HCT116 (cell line): ENCODE measurements around the gene ESR2. TPM values are rescaled to one million over a fixed set of nuclear protein-coding genes. Genes with fewer than 3 reads are reported as not detected.

Source experiments
- ATAC-seq: fragments of 200-7000 bp; cut with Tn5 transposase; 2 replicates; pipeline ENCODE4 v1.9.1; 2020; ENCODE audit warnings: mild to moderate bottlenecking, moderate library complexity
- BruUV-seq: library from RNA; stranded (reverse); fragments of 400-500 nt; replicated peaks from 2 replicates; lab custom pipeline; 2021; lab: Mats Ljungman, UMichigan
- CTCF ChIA-PET: fragments of 300-600 bp; sonication (Branson Sonifier 250); formaldehyde crosslinking; loops from one replicate; lab custom pipeline; 2021; ENCODE audit warnings: antibody characterized with exemption; lab: Charles Lee
- POLR2A ChIA-PET: fragments of 300-600, 350-600 bp; sonication (Branson Sonifier 250); formaldehyde crosslinking; loops from one replicate; lab custom pipeline; 2021; ENCODE audit warnings: antibody characterized with exemption; lab: Charles Lee
- RAD21 ChIA-PET, 2 experiments: fragments of 300-600 bp; sonication (Branson Sonifier 250); formaldehyde crosslinking; loops; one replicate each; lab custom pipeline; 2023; ENCODE audit warnings: low total read pairs in 2 of 2; ENCODE audit not compliant: uncharacterized antibody in 2 of 2, unreplicated experiment in 2 of 2, low non-redundant PET in 1 of 2; lab: Charles Lee
- DNase-seq: peaks from one replicate; pipeline ENCODE4 v3.0.0-alpha.2; 2010; ENCODE audit warnings: low read depth, low spot score
- H2AFZ ChIP-seq: fragments of 200-600 bp; shearing (Covaris generic), sonication (generic); 2 replicates; pipeline ENCODE4 v1.6.1; 2017; ENCODE audit warnings: low read depth, mixed run types, mixed read lengths, antibody characterized with exemption, low read length; ENCODE audit not compliant: poor library complexity, severe bottlenecking
- H3K27ac ChIP-seq: 2 replicates; pipeline ENCODE4 v1.5.1; 2012; ENCODE audit warnings: low read depth, low read length
- H3K27me3 ChIP-seq: fragments of 200-600 bp; sonication (generic); 2 replicates; pipeline ENCODE4 v1.6.1; 2016; ENCODE audit warnings: mixed run types, low read length, mixed read lengths; ENCODE audit not compliant: insufficient read depth
- H3K36me3 ChIP-seq, 2 experiments: fragments of 200-500 bp in 1 of 2; fragments of 200-600 bp in 1 of 2; sonication (Bioruptor generic) in 1 of 2; sonication (generic) in 1 of 2; 2 replicates each; pipeline versions ENCODE4 v1.5.1 to v1.6.1; 2014 to 2016; ENCODE audit warnings: low read length in 2 of 2, inconsistent platforms in 1 of 2, mixed read lengths in 1 of 2, mixed run types in 1 of 2; ENCODE audit not compliant: insufficient read depth in 2 of 2, control insufficient read depth in 1 of 2
- H3K4me1 ChIP-seq, 2 experiments: fragments of 200-600 bp in 1 of 2; sonication (generic) in 1 of 2; 2 replicates each; pipeline versions ENCODE4 v1.5.1 to v1.6.1; 2012 to 2017; ENCODE audit warnings: low read length in 2 of 2, inconsistent platforms in 1 of 2, mild to moderate bottlenecking in 1 of 2, mixed read lengths in 1 of 2, mixed run types in 1 of 2, moderate library complexity in 1 of 2; ENCODE audit not compliant: insufficient read depth in 2 of 2, control insufficient read depth in 1 of 2
- H3K4me2 ChIP-seq: fragments of 200-600 bp; sonication (generic); 2 replicates; pipeline ENCODE4 v1.6.1; 2017; ENCODE audit warnings: mixed run types, low read length, mixed read lengths
- H3K4me3 ChIP-seq, 2 experiments: fragments of 200-600 bp in 1 of 2; sonication (generic) in 1 of 2; replicated peaks in 1 of 2; 2 replicates each; pipeline ENCODE4 v1.5.1; 2011 to 2016; ENCODE audit warnings: low read length in 2 of 2, control low read depth in 1 of 2, low read depth in 1 of 2, mild to moderate bottlenecking in 1 of 2, mixed read lengths in 1 of 2, mixed run types in 1 of 2
- H3K79me2 ChIP-seq: fragments of 200-600 bp; sonication (generic); 2 replicates; pipeline ENCODE4 v1.6.1; 2017; ENCODE audit warnings: mild to moderate bottlenecking, mixed run types, low read length, moderate library complexity, mixed read lengths; ENCODE audit not compliant: insufficient read depth
- H3K9ac ChIP-seq: fragments of 200-600 bp; sonication (generic); 2 replicates; pipeline ENCODE4 v1.6.1; 2016; ENCODE audit warnings: low read length, mixed read lengths
- H3K9me2 ChIP-seq: fragments of 200-600 bp; sonication (generic), shearing (Covaris generic); 2 replicates; pipeline ENCODE4 v1.6.1; 2017; ENCODE audit warnings: mixed run types, mild to moderate bottlenecking, moderate library complexity; ENCODE audit not compliant: insufficient read depth
- H3K9me3 ChIP-seq, 2 experiments: fragments of 200-500 bp in 1 of 2; fragments of 200-600 bp in 1 of 2; sonication (Bioruptor generic) in 1 of 2; sonication (generic) in 1 of 2; 2 replicates each; pipeline ENCODE4 v1.6.1; 2014 to 2017; ENCODE audit warnings: low read length in 2 of 2, mixed read lengths in 2 of 2, inconsistent platforms in 1 of 2, low read depth in 1 of 2, mild to moderate bottlenecking in 1 of 2, mixed run types in 1 of 2, moderate library complexity in 1 of 2; ENCODE audit not compliant: control insufficient read depth in 1 of 2, insufficient read depth in 1 of 2
- H4K20me1 ChIP-seq: fragments of 200-600 bp; sonication (generic), shearing (Covaris generic); 2 replicates; pipeline ENCODE4 v1.6.1; 2017; ENCODE audit warnings: mixed run types, mild to moderate bottlenecking, moderate library complexity; ENCODE audit not compliant: insufficient read depth
- EZH2 ChIP-seq: fragments of 200-600 bp; sonication (generic); IDR thresholded peaks from 2 replicates; pipeline ENCODE4 v1.6.1; 2017; ENCODE audit warnings: antibody characterized with exemption, mixed run types
- EZH2phosphoT487 ChIP-seq: fragments of 200-600 bp; IDR thresholded peaks from 2 replicates; pipeline ENCODE4 v1.6.1; 2018; ENCODE audit warnings: antibody characterized with exemption, borderline replicate concordance
- FOSL1 ChIP-seq: IDR thresholded peaks from 2 replicates; pipeline ENCODE4 v1.6.1; 2012; ENCODE audit warnings: low read depth
- JUND ChIP-seq: IDR thresholded peaks from 2 replicates; pipeline ENCODE4 v1.6.1; 2012
- POLR2A ChIP-seq: IDR thresholded peaks from 2 replicates; pipeline ENCODE4 v1.7.0; 2011; ENCODE audit warnings: borderline replicate concordance; ENCODE audit not compliant: insufficient read depth, insufficient read length; ENCODE audit errors: extremely low read depth
- POLR2AphosphoS5 ChIP-seq: IDR thresholded peaks from 2 replicates; pipeline ENCODE4 v1.6.1; 2011; ENCODE audit warnings: mild to moderate bottlenecking, low read depth, low read length, moderate library complexity
- RAD21 ChIP-seq: IDR thresholded peaks from 2 replicates; pipeline ENCODE4 v1.6.1; 2012; ENCODE audit warnings: low read depth, mild to moderate bottlenecking
- SRF ChIP-seq: IDR thresholded peaks from 2 replicates; pipeline ENCODE4 v1.6.1; 2012; ENCODE audit warnings: low read depth
- TCF7L2 ChIP-seq: IDR thresholded peaks from 2 replicates; pipeline ENCODE4 v1.7.0; 2011; ENCODE audit warnings: borderline replicate concordance, inconsistent platforms; ENCODE audit not compliant: insufficient read depth, insufficient read length; ENCODE audit errors: extremely low read depth
- intact Hi-C: fragments of 100-400 bp; cut with micrococcal nuclease; formaldehyde crosslinking; loops from 2 replicates; pipeline ENCODE4 v1.10.0; 2022
- total RNA-seq: library from RNA; stranded (reverse); gene quantifications from one replicate; pipeline ENCODE4 v1.2.1, GENCODE V29; 2021; ENCODE audit not compliant: unreplicated experiment
- TF ChIP-seq, protein P1 (sequence below): IDR thresholded peaks from 2 replicates; pipeline ENCODE4 v1.6.1; 2012; ENCODE audit warnings: low read depth
- TF ChIP-seq, protein P2 (sequence below): IDR thresholded peaks from 2 replicates; pipeline ENCODE4 v1.6.1; 2012
- TF ChIP-seq, protein P3 (sequence below): IDR thresholded peaks from 2 replicates; pipeline ENCODE4 v1.6.1; 2012

The ESR2 gene
- total RNA-seq, 1 experiment from 2014 or later, result 0.32 TPM

DNA sequence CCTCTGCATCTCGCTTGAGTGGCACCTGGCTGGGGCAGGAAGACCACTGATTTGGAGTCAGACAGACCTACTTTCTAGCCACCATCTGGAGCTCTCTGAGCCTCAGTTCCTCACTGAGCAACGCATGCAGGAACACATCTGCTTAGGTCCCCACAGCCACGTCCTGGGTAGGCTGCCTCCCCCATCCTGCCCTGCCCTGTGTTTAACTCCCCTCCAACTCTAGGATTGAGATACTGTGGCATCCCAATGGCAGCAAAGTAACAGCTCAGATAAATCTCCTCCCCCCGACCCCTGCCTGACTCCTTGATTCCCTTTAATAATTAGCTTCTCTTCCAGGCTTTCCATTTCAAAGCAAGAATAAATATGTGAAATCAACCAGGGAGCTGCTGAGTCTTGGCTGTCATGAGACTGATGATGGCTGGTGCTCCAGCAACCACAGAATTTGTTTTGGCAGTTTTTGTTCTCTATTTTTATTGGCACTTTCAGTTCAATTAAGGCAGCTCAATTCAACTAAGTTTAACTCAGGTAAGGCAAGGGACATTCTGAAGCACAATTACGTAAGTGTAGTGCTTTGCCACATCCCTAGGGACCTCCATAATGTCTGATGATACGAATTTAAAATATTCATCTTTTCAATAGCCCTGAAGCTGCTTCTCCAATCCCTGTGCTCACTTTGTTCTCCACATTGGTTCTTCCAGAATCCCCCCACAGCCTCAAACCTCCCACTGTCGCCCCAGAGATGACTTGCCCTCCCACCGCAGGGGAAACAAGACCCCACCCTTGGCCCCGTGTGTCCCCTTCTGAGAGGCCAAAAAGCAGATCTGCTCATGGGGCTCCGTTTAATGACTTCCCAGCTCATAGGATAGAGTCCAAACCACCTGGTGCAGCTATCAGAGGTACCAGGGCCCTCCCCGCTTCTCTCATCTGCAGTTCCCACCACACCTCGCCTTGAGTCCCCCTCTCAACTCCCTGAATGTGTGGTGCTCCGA is 58.2 kb downstream of the ESR2 start (continued):
- TF ChIP-seq, protein P1, sequence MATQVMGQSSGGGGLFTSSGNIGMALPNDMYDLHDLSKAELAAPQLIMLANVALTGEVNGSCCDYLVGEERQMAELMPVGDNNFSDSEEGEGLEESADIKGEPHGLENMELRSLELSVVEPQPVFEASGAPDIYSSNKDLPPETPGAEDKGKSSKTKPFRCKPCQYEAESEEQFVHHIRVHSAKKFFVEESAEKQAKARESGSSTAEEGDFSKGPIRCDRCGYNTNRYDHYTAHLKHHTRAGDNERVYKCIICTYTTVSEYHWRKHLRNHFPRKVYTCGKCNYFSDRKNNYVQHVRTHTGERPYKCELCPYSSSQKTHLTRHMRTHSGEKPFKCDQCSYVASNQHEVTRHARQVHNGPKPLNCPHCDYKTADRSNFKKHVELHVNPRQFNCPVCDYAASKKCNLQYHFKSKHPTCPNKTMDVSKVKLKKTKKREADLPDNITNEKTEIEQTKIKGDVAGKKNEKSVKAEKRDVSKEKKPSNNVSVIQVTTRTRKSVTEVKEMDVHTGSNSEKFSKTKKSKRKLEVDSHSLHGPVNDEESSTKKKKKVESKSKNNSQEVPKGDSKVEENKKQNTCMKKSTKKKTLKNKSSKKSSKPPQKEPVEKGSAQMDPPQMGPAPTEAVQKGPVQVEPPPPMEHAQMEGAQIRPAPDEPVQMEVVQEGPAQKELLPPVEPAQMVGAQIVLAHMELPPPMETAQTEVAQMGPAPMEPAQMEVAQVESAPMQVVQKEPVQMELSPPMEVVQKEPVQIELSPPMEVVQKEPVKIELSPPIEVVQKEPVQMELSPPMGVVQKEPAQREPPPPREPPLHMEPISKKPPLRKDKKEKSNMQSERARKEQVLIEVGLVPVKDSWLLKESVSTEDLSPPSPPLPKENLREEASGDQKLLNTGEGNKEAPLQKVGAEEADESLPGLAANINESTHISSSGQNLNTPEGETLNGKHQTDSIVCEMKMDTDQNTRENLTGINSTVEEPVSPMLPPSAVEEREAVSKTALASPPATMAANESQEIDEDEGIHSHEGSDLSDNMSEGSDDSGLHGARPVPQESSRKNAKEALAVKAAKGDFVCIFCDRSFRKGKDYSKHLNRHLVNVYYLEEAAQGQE, result no peak
- no peak for TF ChIP-seq RAD21
- TF ChIP-seq, protein P2, sequence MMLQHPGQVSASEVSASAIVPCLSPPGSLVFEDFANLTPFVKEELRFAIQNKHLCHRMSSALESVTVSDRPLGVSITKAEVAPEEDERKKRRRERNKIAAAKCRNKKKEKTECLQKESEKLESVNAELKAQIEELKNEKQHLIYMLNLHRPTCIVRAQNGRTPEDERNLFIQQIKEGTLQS, result no peak
- TF ChIP-seq EZH2phosphoT487, result no peak
- no peak for TF ChIP-seq FOSL1

DNA sequence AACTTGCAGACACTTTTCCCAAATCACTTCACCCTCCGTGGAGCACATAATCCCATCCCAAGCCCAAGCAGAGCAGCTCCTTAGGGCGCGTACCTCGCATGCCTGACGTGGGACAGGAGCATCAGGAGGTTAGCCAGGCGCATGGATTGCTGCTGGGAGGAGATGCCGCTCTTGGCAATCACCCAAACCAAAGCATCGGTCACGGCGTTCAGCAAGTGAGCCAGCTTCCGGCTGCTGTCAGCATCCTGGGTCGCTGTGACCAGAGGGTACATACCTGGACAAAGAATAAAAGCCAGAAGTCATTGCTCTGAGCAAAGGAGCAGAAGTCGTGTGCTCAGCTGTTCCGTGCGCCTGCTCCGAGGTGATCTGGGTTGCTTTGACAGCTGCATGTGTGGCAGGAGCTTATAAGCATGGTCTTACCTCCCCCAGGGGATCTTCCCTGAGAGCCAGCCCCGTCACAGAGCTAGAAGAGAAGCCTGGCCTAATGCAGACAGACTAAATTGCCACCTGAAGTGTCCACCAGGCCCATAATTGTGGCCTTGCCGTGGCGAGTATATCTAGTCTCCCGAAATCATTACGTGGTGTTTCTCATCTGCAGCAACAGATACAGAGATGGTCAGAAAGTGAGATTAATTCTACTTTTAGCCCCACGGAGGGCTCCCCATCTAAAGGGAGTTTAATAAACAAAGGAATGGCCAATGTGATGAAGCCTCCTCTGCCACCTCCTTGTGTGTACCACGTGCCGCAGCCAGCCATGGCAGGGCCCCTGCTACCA is 59.1 kb downstream of the ESR2 start:
- BruUV-seq, result no TSS peak
- ChIA-PET POLR2A (no interaction called here), RAD21 (no interaction called here), CTCF (no interaction called here)
- no peaks in the 10 kb centered on the region for H4K20me1 ChIP-seq
- no peak overlapping the region for H3K9ac ChIP-seq
- no peak overlapping the region for H3K27ac ChIP-seq
- H3K27me3 ChIP-seq, result no peaks in the 10 kb centered on the region
- no peak overlapping the region for H2AFZ ChIP-seq
- no peaks in the 10 kb centered on the region for H3K79me2 ChIP-seq
- intact Hi-C loops, result no loop called here
- ATAC-seq (no peak), DNase-seq (no peak)
- no peaks in the 10 kb centered on the region for H3K9me2 ChIP-seq
- no peak overlapping the region for H3K4me2 ChIP-seq
- H3K4me3 ChIP-seq, result no peak overlapping the region
- H3K9me3 ChIP-seq, result no peaks in the 10 kb centered on the region
- H3K4me1 ChIP-seq, result no peaks in the 10 kb centered on the region
- no peaks in the 10 kb centered on the region for H3K36me3 ChIP-seq
- TF ChIP-seq JUND (no peak), FOSL1 (no peak), SRF (no peak), EZH2 (no peak), RAD21 (no peak), POLR2AphosphoS5 (no peak), POLR2A (no peak), TCF7L2 (no peak)
- TF ChIP-seq, protein P3, sequence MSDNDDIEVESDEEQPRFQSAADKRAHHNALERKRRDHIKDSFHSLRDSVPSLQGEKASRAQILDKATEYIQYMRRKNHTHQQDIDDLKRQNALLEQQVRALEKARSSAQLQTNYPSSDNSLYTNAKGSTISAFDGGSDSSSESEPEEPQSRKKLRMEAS, result no peak
- TF ChIP-seq, protein P1, result no peak
